RWPE2 (cell line): ENCODE results near the gene WNT1.

ENCODE experiments used
- ATAC-seq: fragments of 200-7000 bp; cut with Tn5 transposase; 3 replicates; pipeline ENCODE4 v1.9.1; 2021; ENCODE audit warnings: low read depth
- DNase-seq: peaks from one replicate; pipeline ENCODE4 v3.0.0-alpha.2; 2020; ENCODE audit warnings: low spot score
- H3K27ac ChIP-seq: fragments of 450-650 bp; 2 replicates; pipeline ENCODE4 v1.5.1; 2017; ENCODE audit warnings: mild to moderate bottlenecking; ENCODE audit not compliant: poor library complexity, severe bottlenecking
- H3K27me3 ChIP-seq: fragments of 250-450 bp; sonication (Bioruptor Pico); 2 replicates; pipeline ENCODE4 v1.5.1; 2021; ENCODE audit warnings: mild to moderate bottlenecking, moderate library complexity; ENCODE audit not compliant: insufficient read depth, poor library complexity, severe bottlenecking
- H3K36me3 ChIP-seq: fragments of 250-450 bp; sonication (Bioruptor Pico); 2 replicates; pipeline ENCODE4 v1.5.1; 2020; ENCODE audit warnings: low read depth, mild to moderate bottlenecking, moderate library complexity
- H3K4me1 ChIP-seq: fragments of 250-450 bp; sonication (Bioruptor Pico); 2 replicates; pipeline ENCODE4 v1.5.1; 2021; ENCODE audit warnings: mild to moderate bottlenecking, moderate library complexity; ENCODE audit not compliant: insufficient read depth, poor library complexity, severe bottlenecking
- H3K4me3 ChIP-seq: fragments of 250-450 bp; sonication (Bioruptor Pico); 2 replicates; pipeline ENCODE4 v1.5.1; 2021; ENCODE audit warnings: mild to moderate bottlenecking, moderate library complexity; ENCODE audit not compliant: severe bottlenecking
- H3K9me3 ChIP-seq: fragments of 250-450 bp; sonication (Bioruptor Pico); 2 replicates; pipeline ENCODE4 v1.5.1; 2021; ENCODE audit warnings: mild to moderate bottlenecking, moderate library complexity; ENCODE audit not compliant: severe bottlenecking
- CTCF ChIP-seq: fragments of 450-650 bp; IDR thresholded peaks from one replicate; pipeline ENCODE4 v1.5.1; 2017; ENCODE audit warnings: mild to moderate bottlenecking, moderate library complexity; ENCODE audit not compliant: poor library complexity, severe bottlenecking

WNT1 gene

GRCh38 chr12:48943221-48943620 is 34.9 kb upstream of the WNT1 start:
- ATAC-seq = no peak
- peaks cover 42% of the 10 kb centered on the region for H3K36me3 ChIP-seq
- H3K9me3 ChIP-seq = no peaks in the 10 kb centered on the region
- H3K27ac ChIP-seq = no peak overlapping the region
- no peak for TF ChIP-seq CTCF
- no peaks in the 10 kb centered on the region for H3K27me3 ChIP-seq
- no peak overlapping the region for H3K4me3 ChIP-seq
- no peaks in the 10 kb centered on the region for H3K4me1 ChIP-seq
- no peak for DNase-seq

- H3K27ac ChIP-seq = no peak overlapping the region
- TF ChIP-seq CTCF = no peak
- ATAC-seq (no peak), DNase-seq (no peak)
- no peaks in the 10 kb centered on the region for H3K9me3 ChIP-seq
- no peaks in the 10 kb centered on the region for H3K4me1 ChIP-seq
- H3K27me3 ChIP-seq = no peaks in the 10 kb centered on the region
- H3K36me3 ChIP-seq = peaks cover 32% of the 10 kb centered on the region
- no peak overlapping the region for H3K4me3 ChIP-seq
Measured at GRCh38 chr12:48946205-48946604, 31.9 kb upstream of the WNT1 start.

GRCh38 chr12:48946943-48947342 is 31.2 kb upstream of the WNT1 start:
- ATAC-seq (no peak), DNase-seq (no peak)
- Histone ChIP-seq H3K9me3 (no peaks in the 10 kb centered on the region), H3K27me3 (no peaks in the 10 kb centered on the region), H3K4me1 (no peaks in the 10 kb centered on the region), H3K36me3 (peaks cover 38% of the 10 kb centered on the region), H3K4me3 (no peak overlapping the region), H3K27ac (no peak overlapping the region)
- TF ChIP-seq CTCF = no peak

- no peak for TF ChIP-seq CTCF
- Histone ChIP-seq H3K9me3 (no peaks in the 10 kb centered on the region), H3K4me3 (no peak overlapping the region), H3K27me3 (no peaks in the 10 kb centered on the region), H3K27ac (no peak overlapping the region), H3K4me1 (no peaks in the 10 kb centered on the region), H3K36me3 (peaks cover 39% of the 10 kb centered on the region)
- ATAC-seq = no peak
- no peak for DNase-seq
Measured at GRCh38 chr12:48947727-48948126, 30.4 kb upstream of the WNT1 start.

GRCh38 chr12:48952691-48953090 is 25.4 kb upstream of the WNT1 start:
- no peaks in the 10 kb centered on the region for H3K9me3 ChIP-seq
- H3K4me1 ChIP-seq = no peaks in the 10 kb centered on the region
- DNase-seq (no peak), ATAC-seq (no peak)
- no peak for TF ChIP-seq CTCF
- H3K27ac ChIP-seq = no peak overlapping the region
- H3K4me3 ChIP-seq = no peak overlapping the region
- H3K36me3 ChIP-seq = peaks cover 50% of the 10 kb centered on the region
- no peaks in the 10 kb centered on the region for H3K27me3 ChIP-seq
